ENCODE measurements around the gene LRWD1. TPM values are rescaled to one million over a fixed set of nuclear protein-coding genes. Genes with fewer than 3 reads are reported as not detected.

LRWD1 gene
- total RNA-seq, 6 donors from 2014 or later = 13.2 to 33.8 (median 31.6) TPM

GRCh38 chr7:102463841-102464576 is 775 bp upstream of the LRWD1 start:
- TF ChIP-seq, protein P1, sequence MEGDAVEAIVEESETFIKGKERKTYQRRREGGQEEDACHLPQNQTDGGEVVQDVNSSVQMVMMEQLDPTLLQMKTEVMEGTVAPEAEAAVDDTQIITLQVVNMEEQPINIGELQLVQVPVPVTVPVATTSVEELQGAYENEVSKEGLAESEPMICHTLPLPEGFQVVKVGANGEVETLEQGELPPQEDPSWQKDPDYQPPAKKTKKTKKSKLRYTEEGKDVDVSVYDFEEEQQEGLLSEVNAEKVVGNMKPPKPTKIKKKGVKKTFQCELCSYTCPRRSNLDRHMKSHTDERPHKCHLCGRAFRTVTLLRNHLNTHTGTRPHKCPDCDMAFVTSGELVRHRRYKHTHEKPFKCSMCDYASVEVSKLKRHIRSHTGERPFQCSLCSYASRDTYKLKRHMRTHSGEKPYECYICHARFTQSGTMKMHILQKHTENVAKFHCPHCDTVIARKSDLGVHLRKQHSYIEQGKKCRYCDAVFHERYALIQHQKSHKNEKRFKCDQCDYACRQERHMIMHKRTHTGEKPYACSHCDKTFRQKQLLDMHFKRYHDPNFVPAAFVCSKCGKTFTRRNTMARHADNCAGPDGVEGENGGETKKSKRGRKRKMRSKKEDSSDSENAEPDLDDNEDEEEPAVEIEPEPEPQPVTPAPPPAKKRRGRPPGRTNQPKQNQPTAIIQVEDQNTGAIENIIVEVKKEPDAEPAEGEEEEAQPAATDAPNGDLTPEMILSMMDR (IDR thresholded peaks at IDR 0.05) = no peak
- TF ChIP-seq POLR2AphosphoS5 (IDR thresholded peaks at IDR 0.05) (no peak), POLR2A (IDR thresholded peaks at IDR 0.05) (no peak), EP300 (IDR thresholded peaks at IDR 0.05) (no peak)
- Histone ChIP-seq H3K27me3 (no peaks in the 10 kb centered on the region), H3K4me3 (peak overlapping the region; percentile 75 to 100 (median 85)), H3K9me3 (no peaks in the 10 kb centered on the region), H3K36me3 (peaks cover 0 to 22% (median 8%) of the 10 kb centered on the region in 4 donors), H3K27ac (peak overlapping the region; percentile 59 to 88 (median 85)), H3K4me1 (peaks cover 12 to 40% (median 18%) of the 10 kb centered on the region in 4 donors)
- DNase-seq (no peak), ATAC-seq (ENCODE audit: low FRiP score in 2 of 2) (peak in 1 of 2 donors; percentile 1)
- WGBS, 2 donors = 9 to 12% methylated on average over 24 of the region's 24 CpGs

GRCh38 chr7:102466097-102466496 is 1.3 kb downstream of the LRWD1 start:
- no peak for ATAC-seq (ENCODE audit: low FRiP score in 2 of 2)
- no peak overlapping the region for H3K27ac ChIP-seq
- TF ChIP-seq POLR2A (IDR thresholded peaks at IDR 0.05) = no peak
- TF ChIP-seq POLR2AphosphoS5 (IDR thresholded peaks at IDR 0.05) = no peak
- TF ChIP-seq, protein P1 (IDR thresholded peaks at IDR 0.05) = no peak
- TF ChIP-seq EP300 (IDR thresholded peaks at IDR 0.05) = no peak
- no peaks in the 10 kb centered on the region for H3K27me3 ChIP-seq
- H3K9me3 ChIP-seq = no peaks in the 10 kb centered on the region
- peaks cover 0 to 31% (median 12%) of the 10 kb centered on the region in 4 donors for H3K36me3 ChIP-seq
- 92 to 94% methylated on average over 7 of the region's 7 CpGs for WGBS, 2 donors
- no peak for DNase-seq
- peak overlapping the region in 2 of 4 donors; percentile 78 to 92 for H3K4me3 ChIP-seq
- H3K4me1 ChIP-seq = peaks cover 12 to 40% (median 18%) of the 10 kb centered on the region in 4 donors

GRCh38 chr7:102467581-102468477 is 3.0 kb downstream of the LRWD1 start:
- peak in 1 of 2 donors; percentile 73 for DNase-seq
- Histone ChIP-seq H3K9me3 (no peaks in the 10 kb centered on the region), H3K4me1 (peaks cover 12 to 37% (median 18%) of the 10 kb centered on the region in 4 donors), H3K36me3 (peaks cover 4 to 48% (median 23%) of the 10 kb centered on the region in 4 donors), H3K27me3 (no peaks in the 10 kb centered on the region), H3K27ac (no peak overlapping the region), H3K4me3 (no peak overlapping the region)
- WGBS, 2 donors = 87 to 95% methylated on average over 8 to 21 of the region's 24 CpGs
- ATAC-seq (ENCODE audit: low FRiP score in 2 of 2) = no peak
- no peak for TF ChIP-seq EP300 (IDR thresholded peaks at IDR 0.05)
- TF ChIP-seq, protein P1 (IDR thresholded peaks at IDR 0.05) = no peak
- TF ChIP-seq POLR2AphosphoS5 (IDR thresholded peaks at IDR 0.05) = no peak
- TF ChIP-seq POLR2A (IDR thresholded peaks at IDR 0.05) = no peak

DNA sequence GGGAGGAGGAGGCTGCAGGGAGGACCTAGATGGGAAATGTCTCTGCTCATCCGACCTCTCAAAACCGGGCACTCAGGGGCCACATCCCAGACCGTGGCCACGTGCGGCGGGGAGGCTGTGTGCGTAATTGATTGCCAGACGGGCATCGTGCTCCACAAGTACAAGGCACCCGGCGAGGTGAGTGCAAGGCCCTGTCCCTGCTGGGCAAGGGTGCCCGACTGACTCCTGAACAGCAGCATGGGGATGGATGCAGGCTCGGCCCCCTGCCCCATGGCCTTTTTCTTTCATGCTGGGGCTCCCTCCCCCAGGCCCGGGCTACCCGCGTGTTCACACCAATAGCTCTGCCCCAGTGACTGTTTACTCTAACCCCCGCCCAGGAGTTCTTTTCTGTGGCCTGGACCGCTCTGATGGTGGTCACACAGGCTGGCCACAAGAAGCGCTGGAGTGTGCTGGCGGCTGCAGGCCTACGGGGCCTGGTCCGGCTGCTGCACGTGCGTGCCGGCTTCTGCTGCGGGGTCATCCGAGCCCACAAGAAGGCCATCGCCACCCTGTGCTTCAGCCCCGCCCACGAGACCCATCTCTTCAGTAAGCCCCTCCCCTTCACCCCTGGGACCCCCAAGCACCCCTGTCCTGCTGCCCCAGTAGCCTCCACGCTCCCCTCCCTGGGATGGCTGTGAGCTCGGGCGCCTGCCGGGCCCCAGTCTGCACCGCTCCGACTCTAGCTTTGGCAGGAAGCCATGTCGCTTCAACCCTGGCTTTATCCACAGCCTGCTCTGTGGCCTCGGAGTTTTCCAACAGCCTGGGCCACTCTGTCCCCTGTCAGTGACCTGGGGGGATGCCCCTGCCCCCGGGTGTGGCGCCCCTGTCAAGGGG is 3.9 kb downstream of the LRWD1 start:
- Histone ChIP-seq H3K27me3 (no peaks in the 10 kb centered on the region), H3K36me3 (peaks cover 13 to 56% (median 29%) of the 10 kb centered on the region in 4 donors), H3K9me3 (no peaks in the 10 kb centered on the region), H3K27ac (peak overlapping the region in 1 of 4 donors; percentile 56), H3K4me3 (no peak overlapping the region), H3K4me1 (peaks cover 11 to 30% (median 14%) of the 10 kb centered on the region in 4 donors)
- DNase-seq = peak in 1 of 2 donors; percentile 68
- 91 to 93% methylated on average over 29 to 36 of the region's 40 CpGs for WGBS, 2 donors
- ATAC-seq (ENCODE audit: low FRiP score in 2 of 2) = no peak
- TF ChIP-seq POLR2A (IDR thresholded peaks at IDR 0.05) = no peak
- TF ChIP-seq POLR2AphosphoS5 (IDR thresholded peaks at IDR 0.05) = no peak
- no peak for TF ChIP-seq EP300 (IDR thresholded peaks at IDR 0.05)
- TF ChIP-seq, protein P1 (IDR thresholded peaks at IDR 0.05) = no peak
